Superior temporal gyrus (tissue), 1 donor: ENCODE data around the gene PDXDC1.
A peak's percentile ranks its signal among the peaks of the same experiment; 100 is the strongest.
"Not testable (repeated sequence)": the region's sequence is repeated elsewhere in the genome, so short reads cannot be mapped to it uniquely, and the experiment has no call there.

Source experiments
- DNase-seq: peaks from one replicate; pipeline ENCODE4 v3.0.0-alpha.2; 2016; ENCODE audit errors: extremely low spot score

Gene PDXDC1

GRCh38 chr16:15037003-15037402 lies 62.2 kb downstream of the PDXDC1 start:
- DNase-seq = no peak

GRCh38 chr16:15037745-15038144 lies 62.9 kb downstream of the PDXDC1 start:
- DNase-seq = no peak

GRCh38 chr16:15038689-15039088 lies 63.9 kb downstream of the PDXDC1 start:
- DNase-seq = no peak

- peak; percentile 72 for DNase-seq
Measured at GRCh38 chr16:15041271-15042004, 66.6 kb downstream of the PDXDC1 start.

- no peak for DNase-seq
Measured at GRCh38 chr16:15043344-15043743, 68.5 kb downstream of the PDXDC1 start.

- no peak for DNase-seq
Measured at GRCh38 chr16:15044286-15044685, 69.5 kb downstream of the PDXDC1 start.

- DNase-seq = not testable (repeated sequence)
Measured at GRCh38 chr16:15045270-15045669, 70.4 kb downstream of the PDXDC1 start.

GRCh38 chr16:15046692-15047376 lies 72.0 kb downstream of the PDXDC1 start:
- no peak for DNase-seq

GRCh38 chr16:15049581-15050180 lies 74.9 kb downstream of the PDXDC1 start:
- DNase-seq = no peak

- not testable (repeated sequence) for DNase-seq
Measured at GRCh38 chr16:15050440-15050839, 75.6 kb downstream of the PDXDC1 start.

- DNase-seq = no peak
Measured at GRCh38 chr16:15051387-15051951, 76.6 kb downstream of the PDXDC1 start.

GRCh38 chr16:15052747-15053476 lies 78.1 kb downstream of the PDXDC1 start:
- no peak for DNase-seq

GRCh38 chr16:15053904-15054303 lies 79.1 kb downstream of the PDXDC1 start:
- no peak for DNase-seq

- no peak for DNase-seq
Measured at GRCh38 chr16:15054357-15055140, 79.7 kb downstream of the PDXDC1 start.

GRCh38 chr16:15055141-15056053 lies 80.6 kb downstream of the PDXDC1 start:
- DNase-seq = no peak

- DNase-seq = no peak
Measured at GRCh38 chr16:15057681-15058417, 83.0 kb downstream of the PDXDC1 start.

GRCh38 chr16:15059324-15059723 lies 84.5 kb downstream of the PDXDC1 start:
- DNase-seq = no peak

GRCh38 chr16:15062085-15062810 lies 87.4 kb downstream of the PDXDC1 start:
- not testable (repeated sequence) for DNase-seq

GRCh38 chr16:15065961-15066360 lies 91.1 kb downstream of the PDXDC1 start:
- not testable (repeated sequence) for DNase-seq
